Measurements from ENCODE around the gene CIAO1.
A peak's percentile ranks its signal among the peaks of the same experiment; 100 is the strongest.
"Not testable (repeated sequence)": the region's sequence is repeated elsewhere in the genome, so short reads cannot be mapped to it uniquely, and the experiment has no call there.

The CIAO1 gene

GRCh38 chr2:96251721-96252292 lies 14.2 kb upstream of the CIAO1 start:
- DNase-seq: no peak

GRCh38 chr2:96252526-96252925 lies 13.5 kb upstream of the CIAO1 start:
- DNase-seq: no peak

- DNase-seq: no peak
Measured at GRCh38 chr2:96253006-96253405, 13.0 kb upstream of the CIAO1 start.

- DNase-seq: no peak
Measured at GRCh38 chr2:96254571-96254970, 11.5 kb upstream of the CIAO1 start.

GRCh38 chr2:96256611-96257113 lies 9.4 kb upstream of the CIAO1 start:
- DNase-seq: no peak

GRCh38 chr2:96257744-96258143 lies 8.3 kb upstream of the CIAO1 start:
- DNase-seq: not testable (repeated sequence)

GRCh38 chr2:96258166-96259022 lies 7.6 kb upstream of the CIAO1 start:
- no peak for DNase-seq

- no peak for DNase-seq
Measured at GRCh38 chr2:96259497-96259921, 6.5 kb upstream of the CIAO1 start.

GRCh38 chr2:96260387-96261260 lies 5.4 kb upstream of the CIAO1 start:
- DNase-seq: no peak

- no peak for DNase-seq
Measured at GRCh38 chr2:96261328-96262003, 4.6 kb upstream of the CIAO1 start.

GRCh38 chr2:96262306-96262705 lies 3.7 kb upstream of the CIAO1 start:
- no peak for DNase-seq

- DNase-seq: no peak
Measured at GRCh38 chr2:96264086-96264485, 1.9 kb upstream of the CIAO1 start.

- DNase-seq: peak; percentile 75
Measured at GRCh38 chr2:96264656-96265348, 1.2 kb upstream of the CIAO1 start.

GRCh38 chr2:96265349-96265839 lies 631 bp upstream of the CIAO1 start:
- DNase-seq: no peak

- DNase-seq: peak; percentile 76
Measured at GRCh38 chr2:96267159-96267971, 1.3 kb downstream of the CIAO1 start.

- no peak for DNase-seq
Measured at GRCh38 chr2:96271995-96272394, 6.0 kb downstream of the CIAO1 start.

- DNase-seq: no peak
Measured at GRCh38 chr2:96273763-96274162, 7.7 kb downstream of the CIAO1 start.

GRCh38 chr2:96274355-96275056 lies 8.5 kb downstream of the CIAO1 start:
- no peak for DNase-seq

GRCh38 chr2:96276787-96277499 lies 10.9 kb downstream of the CIAO1 start:
- no peak for DNase-seq
